Chondrocyte (in vitro differentiated cells): ENCODE data around the gene CEP72. TPM values are rescaled to one million over a fixed set of nuclear protein-coding genes. Genes with fewer than 3 reads are reported as not detected.

Experiments
- DNase-seq: peaks from one replicate; pipeline ENCODE4 v3.0.0; 2021; ENCODE audit warnings: mixed read lengths, low spot score
- H3K27ac Mint-ChIP-seq: one replicate; pipeline ENCODE4 v1.8.0; 2021; ENCODE audit warnings: mild to moderate bottlenecking, moderate library complexity, mixed read lengths; ENCODE audit not compliant: unreplicated experiment
- H3K27me3 Mint-ChIP-seq: 2 replicates; pipeline ENCODE4 v1.8.0; 2021; ENCODE audit warnings: low read depth, mixed read lengths
- H3K36me3 Mint-ChIP-seq: 2 replicates; pipeline ENCODE4 v1.8.0; 2021; ENCODE audit warnings: low read depth, mixed read lengths
- H3K4me1 Mint-ChIP-seq: 2 replicates; pipeline ENCODE4 v1.8.0; 2021; ENCODE audit warnings: low read depth, mild to moderate bottlenecking, mixed read lengths
- H3K4me3 Mint-ChIP-seq: one replicate; pipeline ENCODE4 v1.8.0; 2021; ENCODE audit warnings: mild to moderate bottlenecking, moderate library complexity, mixed read lengths; ENCODE audit not compliant: unreplicated experiment
- H3K9me3 Mint-ChIP-seq: 2 replicates; pipeline ENCODE4 v1.8.0; 2021; ENCODE audit warnings: low read depth, mixed read lengths
- total RNA-seq: library from RNA; stranded (reverse); gene quantifications from 3 replicates; pipeline ENCODE4 v1.2.1, GENCODE V29; 2021
- TF ChIP-seq, protein P1 (sequence below): fragments of 200-600 bp; sonication (generic); IDR thresholded peaks from 2 replicates; pipeline ENCODE4 v1.5.0; 2021; ENCODE audit warnings: antibody characterized with exemption, mild to moderate bottlenecking, moderate library complexity

The CEP72 gene
- total RNA-seq, 1 donor from 2014 or later = 3.3 TPM

DNA sequence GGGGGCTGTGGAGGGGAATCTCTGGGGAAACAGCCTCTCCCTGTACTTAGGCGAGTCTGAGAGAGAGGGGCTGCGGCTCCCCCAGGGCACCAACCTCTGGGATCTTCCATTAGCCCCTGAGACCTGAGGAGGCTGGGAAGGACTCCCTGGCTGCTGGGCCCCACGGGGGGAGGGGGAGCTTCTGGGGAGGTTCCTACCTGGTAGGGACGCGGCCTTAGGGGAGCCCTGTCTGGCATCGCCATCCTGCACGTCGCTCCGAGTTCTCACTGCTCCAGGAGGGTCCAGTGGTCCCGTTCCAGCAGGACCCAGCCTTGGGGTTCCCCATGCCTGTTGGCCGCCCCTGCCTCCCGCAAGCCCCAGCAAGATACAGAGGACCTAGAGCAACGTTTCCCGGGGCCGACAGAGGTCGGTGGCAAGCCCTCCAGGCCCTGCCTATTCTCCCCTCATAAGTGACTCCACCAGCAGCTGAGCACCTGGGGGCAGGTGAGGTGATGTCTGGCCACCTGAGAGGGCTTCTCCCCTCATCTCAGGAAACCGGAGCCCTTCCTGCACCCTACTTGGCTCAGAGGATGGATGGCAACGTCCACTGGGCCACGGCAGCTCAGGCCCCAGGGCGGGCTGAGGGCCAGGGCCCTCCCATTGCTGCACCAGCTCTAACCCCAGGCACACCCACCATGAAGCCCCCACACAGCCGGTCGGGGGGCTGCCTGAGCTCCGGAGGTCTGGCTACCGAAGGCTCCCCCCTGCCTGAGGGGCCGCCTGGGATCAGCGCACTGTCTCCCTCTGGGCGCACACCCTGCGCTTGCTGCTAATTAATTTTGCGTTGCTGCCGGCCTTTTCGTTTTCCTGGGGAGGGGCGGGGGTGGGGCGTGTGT is 58.5 kb downstream of the CEP72 start:
- peak; percentile 93 for DNase-seq
- Mint-ChIP-seq H3K4me1 (peaks cover 9% of the 10 kb centered on the region), H3K4me3 (no peak overlapping the region), H3K36me3 (peaks cover 4% of the 10 kb centered on the region), H3K9me3 (no peaks in the 10 kb centered on the region), H3K27ac (no peak overlapping the region), H3K27me3 (peaks cover 5% of the 10 kb centered on the region)
- TF ChIP-seq, protein P1, sequence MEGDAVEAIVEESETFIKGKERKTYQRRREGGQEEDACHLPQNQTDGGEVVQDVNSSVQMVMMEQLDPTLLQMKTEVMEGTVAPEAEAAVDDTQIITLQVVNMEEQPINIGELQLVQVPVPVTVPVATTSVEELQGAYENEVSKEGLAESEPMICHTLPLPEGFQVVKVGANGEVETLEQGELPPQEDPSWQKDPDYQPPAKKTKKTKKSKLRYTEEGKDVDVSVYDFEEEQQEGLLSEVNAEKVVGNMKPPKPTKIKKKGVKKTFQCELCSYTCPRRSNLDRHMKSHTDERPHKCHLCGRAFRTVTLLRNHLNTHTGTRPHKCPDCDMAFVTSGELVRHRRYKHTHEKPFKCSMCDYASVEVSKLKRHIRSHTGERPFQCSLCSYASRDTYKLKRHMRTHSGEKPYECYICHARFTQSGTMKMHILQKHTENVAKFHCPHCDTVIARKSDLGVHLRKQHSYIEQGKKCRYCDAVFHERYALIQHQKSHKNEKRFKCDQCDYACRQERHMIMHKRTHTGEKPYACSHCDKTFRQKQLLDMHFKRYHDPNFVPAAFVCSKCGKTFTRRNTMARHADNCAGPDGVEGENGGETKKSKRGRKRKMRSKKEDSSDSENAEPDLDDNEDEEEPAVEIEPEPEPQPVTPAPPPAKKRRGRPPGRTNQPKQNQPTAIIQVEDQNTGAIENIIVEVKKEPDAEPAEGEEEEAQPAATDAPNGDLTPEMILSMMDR = no peak

DNA sequence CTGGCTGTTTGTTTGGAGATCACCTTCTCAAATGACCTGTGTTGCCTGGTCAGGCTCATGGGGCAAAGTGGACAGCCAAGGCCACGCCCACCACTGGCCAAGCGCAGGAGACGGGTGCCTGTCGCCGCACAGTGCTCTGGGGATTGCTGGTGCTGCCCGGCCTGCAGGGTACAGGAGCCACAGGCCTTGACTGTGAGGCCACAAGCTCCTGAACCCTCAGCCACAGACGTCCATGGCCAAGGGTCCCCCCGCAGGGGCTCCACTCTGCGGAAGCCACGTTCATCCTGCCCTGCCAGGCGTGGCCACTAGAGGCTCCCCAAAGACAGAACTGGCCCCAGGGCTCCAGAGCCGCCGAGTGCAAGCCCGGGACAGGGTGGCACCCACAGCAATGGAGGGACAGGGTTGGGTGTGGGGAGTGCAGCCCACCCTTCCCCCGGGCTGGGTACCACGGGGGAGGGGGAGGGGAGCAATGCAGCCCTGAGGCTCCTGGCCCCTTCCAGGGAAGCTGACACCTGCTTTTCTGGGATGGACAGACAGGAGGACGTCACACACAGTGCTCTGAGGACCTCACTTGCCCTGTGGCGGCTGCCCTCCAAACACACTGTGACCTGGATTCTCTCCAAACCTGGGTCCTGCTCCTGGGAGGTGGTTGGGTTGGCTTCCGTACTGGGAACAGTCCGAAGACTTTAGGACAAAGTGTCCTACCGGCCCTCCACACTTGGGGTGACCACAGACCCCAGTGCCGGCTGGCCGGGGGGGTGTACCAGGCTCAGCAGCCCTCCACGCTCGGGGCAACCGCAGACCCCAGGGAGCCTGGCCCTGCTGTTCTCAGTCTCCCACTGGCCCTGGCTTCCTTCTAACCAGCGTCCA is 59.6 kb downstream of the CEP72 start:
- H3K4me1 Mint-ChIP-seq = peaks cover 9% of the 10 kb centered on the region
- TF ChIP-seq, protein P1 = peak; percentile 97
- H3K36me3 Mint-ChIP-seq = peaks cover 4% of the 10 kb centered on the region
- DNase-seq = no peak
- no peaks in the 10 kb centered on the region for H3K9me3 Mint-ChIP-seq
- H3K4me3 Mint-ChIP-seq = no peak overlapping the region
- peaks cover 12% of the 10 kb centered on the region for H3K27me3 Mint-ChIP-seq
- H3K27ac Mint-ChIP-seq = peak overlapping the region; percentile 57

DNA sequence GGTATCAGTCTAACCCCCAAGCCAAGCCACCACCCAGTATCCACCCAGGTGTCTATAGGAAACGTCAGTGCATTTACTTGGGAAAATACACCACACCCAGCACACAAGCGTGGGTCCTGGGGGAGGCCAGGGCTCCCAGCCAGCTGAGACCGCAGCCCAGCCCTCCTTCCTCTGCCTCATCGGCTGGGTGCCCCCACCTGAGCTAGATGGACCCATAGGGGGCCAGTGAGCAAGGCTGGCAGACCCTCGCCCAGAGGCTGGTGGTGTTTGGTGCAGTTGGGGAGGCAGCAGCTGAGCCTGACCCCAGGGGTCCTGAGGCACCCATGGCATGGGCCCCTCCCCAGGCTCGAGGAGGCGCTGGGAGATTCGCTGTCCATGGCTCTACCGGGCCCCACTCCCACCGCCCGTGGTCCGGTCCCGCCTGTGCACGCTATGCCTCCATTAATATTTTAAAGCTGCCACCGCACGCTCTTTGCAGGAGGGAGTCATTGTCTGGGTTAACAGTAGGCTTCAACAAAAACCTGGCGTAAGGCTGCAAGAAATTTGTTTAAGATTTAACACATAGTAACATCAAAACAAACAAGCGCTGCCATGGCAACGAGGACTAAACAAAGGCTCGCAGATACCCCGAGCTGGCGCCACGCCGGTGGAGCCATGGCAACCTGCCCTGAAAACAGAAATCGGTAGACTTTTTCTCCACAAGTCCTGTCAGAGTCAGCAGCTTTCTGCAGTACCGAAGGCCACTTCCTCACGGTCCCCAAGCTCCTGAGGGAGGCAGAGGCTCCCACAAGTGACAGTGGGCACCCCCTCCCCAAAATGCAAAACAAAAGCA is 60.4 kb downstream of the CEP72 start:
- Mint-ChIP-seq H3K4me3 (peak overlapping the region; percentile 9), H3K4me1 (peaks cover 9% of the 10 kb centered on the region), H3K36me3 (peaks cover under 1% of the 10 kb centered on the region), H3K27me3 (peaks cover 12% of the 10 kb centered on the region), H3K9me3 (no peaks in the 10 kb centered on the region), H3K27ac (peak overlapping the region; percentile 84)
- no peak for DNase-seq
- TF ChIP-seq, protein P1 = no peak

DNA sequence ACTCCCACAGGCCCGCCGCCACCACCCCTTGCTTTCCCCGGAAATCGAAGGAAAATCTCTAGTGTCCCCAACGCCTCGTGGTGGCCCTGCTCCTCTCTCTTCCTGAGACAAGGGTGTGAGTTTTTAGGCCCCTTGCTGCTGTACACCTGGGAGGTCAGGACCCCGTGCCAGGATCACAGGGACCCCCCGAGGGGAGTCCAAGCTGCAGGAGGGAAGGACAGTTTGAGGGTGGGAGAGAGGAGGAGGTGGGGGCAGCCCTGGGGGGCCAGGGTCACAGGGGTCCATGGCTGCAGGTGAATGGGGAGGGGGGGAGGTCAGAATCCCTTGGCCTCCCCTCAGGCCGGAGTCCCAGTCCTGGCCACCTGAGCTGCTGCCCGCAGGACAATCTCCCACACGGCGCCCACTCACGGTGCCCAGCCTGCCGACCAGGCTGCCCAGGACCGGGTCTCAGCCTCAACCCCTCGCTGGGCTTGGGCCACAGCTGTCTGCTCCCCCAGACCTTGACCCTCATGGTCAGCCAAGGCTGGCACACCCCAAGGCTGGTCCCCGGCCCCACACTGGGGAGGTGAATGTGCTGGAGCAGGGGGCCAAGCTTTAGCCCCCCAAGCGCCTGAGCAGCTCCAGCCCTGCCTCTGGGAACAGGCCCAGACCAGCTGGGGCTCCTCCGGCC is 61.2 kb downstream of the CEP72 start:
- DNase-seq = peak; percentile 87
- TF ChIP-seq, protein P1 = no peak
- no peaks in the 10 kb centered on the region for H3K36me3 Mint-ChIP-seq
- peak overlapping the region; percentile 84 for H3K27ac Mint-ChIP-seq
- peak overlapping the region; percentile 9 for H3K4me3 Mint-ChIP-seq
- H3K27me3 Mint-ChIP-seq = peaks cover 12% of the 10 kb centered on the region
- H3K9me3 Mint-ChIP-seq = no peaks in the 10 kb centered on the region
- H3K4me1 Mint-ChIP-seq = peaks cover 9% of the 10 kb centered on the region
